ENCODE measurements around the gene IPPK.

Gene IPPK

DNA sequence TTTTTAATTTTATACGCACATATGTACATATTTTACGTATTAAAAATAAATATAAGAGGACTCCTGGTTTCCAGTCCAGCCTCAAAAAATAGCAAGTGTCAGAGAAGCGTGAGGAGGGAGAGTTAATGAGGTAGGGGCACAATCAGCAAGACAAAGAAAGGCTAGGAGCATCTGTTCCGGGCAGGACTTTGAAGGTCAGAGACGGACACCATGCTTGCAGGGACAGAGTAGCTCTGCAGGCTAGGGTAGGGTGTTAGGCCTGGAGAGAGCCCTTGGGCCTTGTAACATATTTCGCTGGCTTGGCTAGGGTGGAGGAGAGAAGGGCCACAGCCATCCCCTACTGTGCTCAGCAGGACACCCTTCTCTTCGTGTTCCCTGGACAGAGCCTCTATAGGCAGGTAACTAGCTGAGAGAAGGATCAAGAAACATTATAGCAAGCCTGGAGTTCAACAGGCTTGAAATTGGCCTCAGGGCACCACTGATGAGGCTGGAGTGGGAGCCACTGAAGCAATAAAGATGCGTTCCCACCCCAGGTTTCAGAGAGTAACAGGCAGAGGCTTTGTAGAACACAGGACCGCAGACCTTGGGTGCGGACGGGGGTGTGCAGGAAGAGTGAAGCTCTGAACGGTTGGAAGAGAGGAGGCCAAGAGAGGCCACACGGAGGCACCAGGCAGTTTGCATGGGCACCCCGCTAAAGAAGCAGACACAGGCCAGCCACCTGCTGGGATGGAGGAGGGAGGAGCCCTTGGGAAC, 9.7 kb upstream of the IPPK start:
- ChIA-PET CTCF (no interaction called here), POLR2A (no interaction called here)
- no peak for DNase-seq (ENCODE audit: extremely low spot score)
- TF ChIP-seq CTCF (IDR thresholded peaks at IDR 0.05; ENCODE audit: control extremely low read depth, extremely low read depth, low read depth, missing control alignments) = no peak

DNA sequence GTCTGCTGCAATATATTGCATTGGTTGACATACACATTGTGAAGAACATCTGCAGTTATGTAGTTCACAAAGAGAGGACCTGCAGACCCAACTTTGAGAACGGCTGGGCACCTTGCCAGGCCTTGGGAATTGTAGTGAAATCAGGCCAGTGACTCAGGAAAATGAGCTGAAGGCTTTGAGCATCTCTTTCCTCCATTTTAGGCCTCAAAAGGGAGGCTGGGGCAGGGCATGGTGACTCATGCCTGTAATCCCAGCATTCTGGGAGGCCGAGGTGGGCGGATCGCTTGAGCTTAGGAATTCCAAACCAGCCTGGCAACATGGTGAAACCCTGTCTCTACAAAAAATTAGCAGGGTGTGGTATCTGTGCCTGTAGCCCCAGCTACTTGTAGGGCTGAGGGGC, 1.4 kb upstream of the IPPK start:
- no peak for TF ChIP-seq CTCF (IDR thresholded peaks at IDR 0.05; ENCODE audit: control extremely low read depth, extremely low read depth, low read depth, missing control alignments)
- POLR2A ChIA-PET = interaction anchor here (0.6 kb wide), 1 partner anchor 1434 kb away, joined by 5 read pairs; no protein-coding TSS in a partner anchor
- no peak for DNase-seq (ENCODE audit: extremely low spot score)
- CTCF ChIA-PET = interaction anchor here (1.4 to 2.0 kb wide), 5 partner anchors 27 to 533 kb away, joined by 3 to 8 read pairs (median 4); no protein-coding TSS in a partner anchor

DNA sequence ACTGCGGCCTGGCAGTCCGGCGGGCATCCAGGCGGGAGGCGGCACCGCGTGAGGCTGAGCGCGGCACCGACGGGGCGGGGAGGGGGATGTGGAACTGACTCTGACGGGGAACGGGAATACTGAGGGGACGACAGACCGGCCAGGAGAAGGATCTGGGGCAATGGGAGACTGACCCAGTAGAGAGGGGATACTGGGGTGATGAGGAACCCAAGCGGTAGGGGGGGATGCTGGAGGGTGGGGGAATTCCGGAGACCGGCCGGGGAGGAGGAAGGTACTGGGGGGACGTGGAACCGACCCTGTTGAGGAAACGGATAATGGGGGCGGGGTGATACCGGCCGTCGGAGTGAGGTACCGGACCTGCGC, 423 bp downstream of the IPPK start:
- peak; percentile 48 for DNase-seq (ENCODE audit: extremely low spot score)
- ChIA-PET POLR2A (interaction anchor here (0.6 to 1.2 kb wide), 4 partner anchors 48 to 469 kb away, joined by 3 to 6 read pairs (median 4); partner anchors contain the start of gene CENPP), CTCF (interaction anchor here (1.2 kb wide), 1 partner anchor 96 kb away, joined by 3 read pairs; no protein-coding TSS in a partner anchor)
- no peak for TF ChIP-seq CTCF (IDR thresholded peaks at IDR 0.05; ENCODE audit: control extremely low read depth, extremely low read depth, low read depth, missing control alignments)

GRCh38 chr9:92668746-92669526, 995 bp downstream of the IPPK start:
- no peak for DNase-seq (ENCODE audit: extremely low spot score)
- TF ChIP-seq CTCF (IDR thresholded peaks at IDR 0.05; ENCODE audit: control extremely low read depth, extremely low read depth, low read depth, missing control alignments) = no peak
- ChIA-PET CTCF (interaction anchor here (1.3 to 1.4 kb wide), 2 partner anchors 9 to 122 kb away, joined by 3 read pairs; no protein-coding TSS in a partner anchor), POLR2A (no interaction called here)

DNA sequence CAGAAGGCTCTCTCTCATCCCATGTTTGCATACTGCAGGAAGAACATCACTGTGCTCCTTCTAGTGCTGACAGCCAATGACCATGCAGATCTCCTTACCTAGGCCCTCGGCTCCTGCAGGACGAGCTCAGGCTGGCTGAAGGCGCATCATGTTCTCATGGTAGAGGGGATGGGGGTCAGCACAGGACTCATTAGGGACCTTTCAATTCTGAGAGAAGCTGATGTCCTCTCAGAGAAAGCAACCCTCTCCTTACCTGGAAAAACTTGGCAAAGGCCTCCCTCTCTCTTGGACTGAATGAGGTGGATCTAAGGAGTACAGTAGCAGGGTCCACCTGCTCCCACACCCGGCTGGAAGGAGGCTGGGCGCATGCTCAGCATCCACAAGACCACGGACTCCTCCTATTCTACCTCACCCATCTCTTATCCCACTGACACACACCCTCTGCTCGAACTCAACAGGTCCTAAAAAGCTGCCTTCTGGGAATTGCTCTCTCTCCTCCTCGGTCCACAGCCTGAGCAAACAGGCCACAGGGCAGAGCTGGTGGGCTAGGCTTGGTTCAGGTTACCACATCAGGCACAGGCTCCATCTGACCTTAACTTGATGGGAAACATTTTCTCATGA, 2.9 kb downstream of the IPPK start:
- TF ChIP-seq CTCF (IDR thresholded peaks at IDR 0.05; ENCODE audit: control extremely low read depth, extremely low read depth, low read depth, missing control alignments) = no peak
- ChIA-PET POLR2A (no interaction called here), CTCF (interaction anchor here (1.2 to 1.9 kb wide), 2 partner anchors 49 to 527 kb away, joined by 3 to 8 read pairs; no protein-coding TSS in a partner anchor)

GRCh38 chr9:92666236-92666635, 3.7 kb downstream of the IPPK start:
- DNase-seq (ENCODE audit: extremely low spot score) = no peak
- ChIA-PET POLR2A (no interaction called here), CTCF (interaction anchor here (1.2 to 2.2 kb wide), 3 partner anchors 12 to 527 kb away, joined by 3 to 8 read pairs (median 7); no protein-coding TSS in a partner anchor)
- no peak for TF ChIP-seq CTCF (IDR thresholded peaks at IDR 0.05; ENCODE audit: control extremely low read depth, extremely low read depth, low read depth, missing control alignments)

More for the DNA sequence above, 2.9 kb downstream of the IPPK start:
- DNase-seq (ENCODE audit: extremely low spot score) = no peak

All from GM10248 (cell line).